ENCODE measurements around the gene TECR. TPM values are rescaled to one million over a fixed set of nuclear protein-coding genes. Genes with fewer than 3 reads are reported as not detected.
A peak's percentile ranks its signal among the peaks of the same experiment; 100 is the strongest.

The TECR gene
- total and polyA plus RNA-seq, 2 of the 13 experiments (the other 11 are each of a cell fraction or from before 2014, with no cell fraction given), result 54.9 to 121 TPM

DNA sequence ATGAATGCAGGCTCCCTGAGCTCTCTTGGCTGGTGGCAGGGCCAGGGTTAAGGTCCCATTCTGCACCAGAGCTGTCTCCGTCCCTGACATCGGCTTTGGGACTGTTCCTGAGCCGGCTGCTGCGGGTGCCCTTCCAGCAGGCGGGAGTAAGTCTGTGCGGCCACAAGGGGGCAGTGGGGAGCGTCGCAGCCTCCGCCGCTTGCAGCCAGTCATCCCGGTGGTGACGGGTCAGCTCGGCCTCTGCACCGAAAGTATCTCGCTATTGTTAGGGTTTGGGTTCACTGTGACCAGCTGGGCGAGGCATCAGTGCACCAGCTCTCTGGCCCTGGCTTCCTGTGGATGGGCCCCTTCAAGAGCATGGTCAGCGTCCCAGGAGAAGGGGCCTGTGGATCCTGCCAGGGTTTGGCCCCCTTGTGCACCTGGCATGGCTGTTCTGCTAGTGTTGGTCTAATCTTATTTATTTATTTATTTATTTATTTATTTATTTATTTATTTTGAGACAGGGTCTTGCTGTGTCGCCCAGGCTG, 27.3 kb downstream of the TECR start (continued):
- TF ChIP-seq ARID4A (CRISPR knock-in tag; IDR thresholded peaks at IDR 0.05; ENCODE audit: borderline replicate concordance) (no peak), SIN3A (IDR thresholded peaks at IDR 0.05; ENCODE audit: borderline replicate concordance, low read depth, low read length) (no peak), CREB1 (IDR thresholded peaks at IDR 0.05) (peak; percentile 32; the same call in 1 of the 2 replicates), CREB1 (CRISPR knock-in tag; IDR thresholded peaks at IDR 0.05) (no peak), FLYWCH1 (CRISPR knock-in tag; IDR thresholded peaks at IDR 0.05) (no peak), ZNF616 (CRISPR knock-in tag; IDR thresholded peaks at IDR 0.05; ENCODE audit: low read depth) (no peak), XBP1 (CRISPR knock-in tag; IDR thresholded peaks at IDR 0.05) (no peak), ZFX (CRISPR knock-in tag; IDR thresholded peaks at IDR 0.05; ENCODE audit: low read depth) (peak; percentile 27; the same call in 1 of the 2 replicates), ATF7-NPFF (CRISPR knock-in tag; IDR thresholded peaks at IDR 0.05; ENCODE audit: low read depth) (no peak), ZNF10 (CRISPR knock-in tag; IDR thresholded peaks at IDR 0.05; ENCODE audit: borderline replicate concordance, low read depth) (no peak), ZBTB3 (CRISPR knock-in tag; IDR thresholded peaks at IDR 0.05; ENCODE audit: borderline replicate concordance, low read depth) (no peak), ZNF770 (CRISPR knock-in tag; IDR thresholded peaks at IDR 0.05) (no peak), MYC (CRISPR knock-in tag; IDR thresholded peaks at IDR 0.05; ENCODE audit: borderline replicate concordance) (peak; percentile 29; the same call in 1 of the 2 replicates), DNMT1 (CRISPR knock-in tag; IDR thresholded peaks at IDR 0.05) (0 out of 2 replicates have a peak, but pooled peaks have one; percentile 52), ZNF235 (CRISPR knock-in tag; IDR thresholded peaks at IDR 0.05; ENCODE audit: borderline replicate concordance) (no peak), KLF16 (CRISPR knock-in tag; IDR thresholded peaks at IDR 0.05) (no peak), TCF12 (IDR thresholded peaks at IDR 0.05) (no peak), TCF12 (CRISPR knock-in tag; IDR thresholded peaks at IDR 0.05) (no peak), SIX1 (CRISPR knock-in tag; IDR thresholded peaks at IDR 0.05; ENCODE audit: borderline replicate concordance) (no peak)
- TF ChIP-seq, protein P1, sequence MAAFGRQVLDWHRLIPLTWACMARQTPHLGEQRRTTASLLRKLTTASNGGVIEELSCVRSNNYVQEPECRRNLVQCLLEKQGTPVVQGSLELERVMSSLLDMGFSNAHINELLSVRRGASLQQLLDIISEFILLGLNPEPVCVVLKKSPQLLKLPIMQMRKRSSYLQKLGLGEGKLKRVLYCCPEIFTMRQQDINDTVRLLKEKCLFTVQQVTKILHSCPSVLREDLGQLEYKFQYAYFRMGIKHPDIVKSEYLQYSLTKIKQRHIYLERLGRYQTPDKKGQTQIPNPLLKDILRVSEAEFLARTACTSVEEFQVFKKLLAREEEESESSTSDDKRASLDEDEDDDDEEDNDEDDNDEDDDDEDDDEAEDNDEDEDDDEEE (CRISPR knock-in tag; IDR thresholded peaks at IDR 0.05), result no peak
- TF ChIP-seq, protein P2, sequence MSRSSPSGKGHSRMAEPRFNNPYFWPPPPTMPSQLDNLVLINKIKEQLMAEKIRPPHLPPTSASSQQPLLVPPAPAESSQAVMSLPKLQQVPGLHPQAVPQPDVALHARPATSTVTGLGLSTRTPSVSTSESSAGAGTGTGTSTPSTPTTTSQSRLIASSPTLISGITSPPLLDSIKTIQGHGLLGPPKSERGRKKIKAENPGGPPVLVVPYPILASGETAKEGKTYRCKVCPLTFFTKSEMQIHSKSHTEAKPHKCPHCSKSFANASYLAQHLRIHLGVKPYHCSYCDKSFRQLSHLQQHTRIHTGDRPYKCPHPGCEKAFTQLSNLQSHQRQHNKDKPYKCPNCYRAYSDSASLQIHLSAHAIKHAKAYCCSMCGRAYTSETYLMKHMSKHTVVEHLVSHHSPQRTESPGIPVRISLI (CRISPR knock-in tag; IDR thresholded peaks at IDR 0.05; ENCODE audit: borderline replicate concordance), result peak; percentile 74; the same call in 1 of the 2 replicates
- TF ChIP-seq, protein P3, sequence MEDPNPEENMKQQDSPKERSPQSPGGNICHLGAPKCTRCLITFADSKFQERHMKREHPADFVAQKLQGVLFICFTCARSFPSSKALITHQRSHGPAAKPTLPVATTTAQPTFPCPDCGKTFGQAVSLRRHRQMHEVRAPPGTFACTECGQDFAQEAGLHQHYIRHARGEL (CRISPR knock-in tag; IDR thresholded peaks at IDR 0.05), result no peak
